HG02884 (cell line): ENCODE measurements around the gene PSME4.
"Not testable (repeated sequence)": the region's sequence is repeated elsewhere in the genome, so short reads cannot be mapped to it uniquely, and the experiment has no call there.

ENCODE experiments used
- ATAC-seq: cut with Tn5 transposase; IDR thresholded peaks from one replicate; pipeline ENCODE4 v1.9.1; 2021; ENCODE audit warnings: mild to moderate bottlenecking, moderate library complexity; ENCODE audit not compliant: unreplicated experiment

PSME4 gene

GRCh38 chr2:53964257-53964952, 6.4 kb downstream of the PSME4 start:
- ATAC-seq = no peak

DNA sequence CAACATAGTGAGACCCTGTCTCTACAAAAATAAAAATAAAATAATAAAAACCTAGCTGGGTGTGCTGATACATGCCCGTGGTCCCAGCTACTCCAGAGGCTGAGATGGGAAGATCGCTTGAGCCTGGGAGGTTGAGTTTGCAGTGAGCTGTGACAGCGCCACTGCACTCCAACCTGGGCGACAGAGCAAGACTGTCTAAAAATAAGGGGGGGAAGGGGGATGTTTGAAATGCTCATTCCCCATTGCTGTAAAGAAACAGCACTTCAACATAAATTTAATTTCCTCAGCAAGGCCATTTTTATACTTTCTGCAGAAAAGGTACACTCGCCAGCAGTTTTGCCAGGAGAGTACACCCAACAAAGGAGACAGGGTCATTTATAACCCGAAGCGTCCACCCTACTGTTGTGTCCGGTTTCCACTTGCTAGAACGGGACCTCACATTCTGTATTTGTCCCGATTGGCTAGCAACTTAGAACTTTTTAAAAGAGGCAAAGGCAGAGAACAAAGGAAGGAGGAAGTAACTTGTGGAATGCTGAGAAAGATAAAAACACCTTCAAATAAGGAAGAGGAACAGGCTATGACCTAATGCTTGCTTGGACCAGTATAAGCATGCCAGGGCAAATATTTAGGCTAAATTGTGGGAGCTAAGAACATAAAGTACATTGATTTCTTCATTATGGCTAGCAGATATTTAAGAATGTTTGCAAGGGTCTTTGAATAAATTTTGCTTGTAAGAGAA, 9.1 kb downstream of the PSME4 start:
- ATAC-seq = not testable (repeated sequence)

DNA sequence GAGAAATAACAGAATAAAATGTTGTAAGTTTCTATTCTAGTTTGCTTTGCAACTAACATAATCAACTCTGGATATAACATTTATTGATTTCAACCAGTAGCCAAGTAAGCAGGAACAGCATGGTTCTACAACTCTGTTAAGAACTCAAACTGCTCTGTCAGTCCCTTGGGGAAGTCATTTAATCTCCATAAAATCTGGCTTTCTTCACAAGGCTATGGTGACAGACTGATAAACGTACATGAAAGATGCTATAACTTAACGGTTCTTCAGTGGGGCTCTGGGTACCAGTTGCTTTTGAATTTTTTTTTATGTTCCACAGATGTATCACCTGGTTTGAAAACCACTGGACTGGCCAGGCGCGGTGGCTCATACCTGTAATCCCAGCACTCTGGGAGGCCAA, 10.3 kb downstream of the PSME4 start:
- ATAC-seq = no peak

DNA sequence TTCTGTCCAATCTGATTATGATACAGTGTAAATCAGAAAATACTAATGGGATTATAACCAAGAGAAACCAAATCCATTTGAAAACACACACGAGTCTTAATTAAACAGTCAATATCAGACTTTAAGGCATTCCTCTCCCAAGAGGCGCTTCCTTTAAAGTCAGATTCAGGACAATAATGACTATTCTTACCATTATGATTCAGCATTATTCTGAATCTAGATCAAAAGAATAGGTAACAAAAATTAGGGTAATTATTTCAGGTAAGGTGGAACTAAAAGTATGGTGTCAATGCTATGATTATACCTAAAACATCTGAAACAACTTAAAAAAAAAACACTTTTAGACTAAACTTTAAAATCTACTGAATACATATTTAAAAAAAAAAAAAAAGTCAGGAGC, 12.3 kb downstream of the PSME4 start:
- ATAC-seq = no peak

DNA sequence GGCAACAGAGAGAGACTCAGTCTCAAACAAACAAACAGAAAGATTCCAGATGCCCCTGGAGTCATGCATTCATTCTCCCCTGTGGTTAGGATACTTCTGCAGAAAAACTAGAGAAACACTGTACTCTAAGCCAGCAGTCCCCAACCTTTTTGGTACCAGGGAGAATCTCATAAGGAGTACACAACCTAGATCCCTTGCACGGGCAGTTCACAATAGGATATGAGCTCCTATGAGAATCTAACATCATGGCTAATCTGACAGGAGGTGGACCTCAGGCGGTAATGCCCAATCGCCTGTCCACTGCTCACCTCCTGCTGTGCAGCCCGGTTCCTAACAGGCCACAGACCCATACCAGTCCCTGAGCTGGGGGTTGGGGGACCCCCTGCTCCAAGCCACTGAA, 18.3 kb downstream of the PSME4 start:
- ATAC-seq = no peak

DNA sequence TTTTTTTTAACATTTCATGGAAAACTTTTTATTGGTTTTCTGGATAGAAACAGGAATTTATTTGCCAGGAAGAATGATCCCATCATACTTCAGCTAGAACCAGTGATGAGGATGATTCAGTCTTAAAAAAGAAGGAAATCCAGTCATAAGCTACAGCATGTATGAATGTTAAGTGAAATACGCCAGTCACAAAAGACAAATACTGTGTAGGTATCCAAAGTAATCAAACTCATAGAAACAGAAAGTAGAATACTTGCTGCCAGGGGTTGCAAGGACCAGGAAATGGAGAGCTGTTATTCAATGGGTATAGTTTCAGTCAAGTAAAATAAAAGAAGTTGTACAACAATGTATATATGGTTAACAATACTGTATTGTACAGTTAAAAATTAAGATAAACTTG, 21.3 kb downstream of the PSME4 start:
- no peak for ATAC-seq

DNA sequence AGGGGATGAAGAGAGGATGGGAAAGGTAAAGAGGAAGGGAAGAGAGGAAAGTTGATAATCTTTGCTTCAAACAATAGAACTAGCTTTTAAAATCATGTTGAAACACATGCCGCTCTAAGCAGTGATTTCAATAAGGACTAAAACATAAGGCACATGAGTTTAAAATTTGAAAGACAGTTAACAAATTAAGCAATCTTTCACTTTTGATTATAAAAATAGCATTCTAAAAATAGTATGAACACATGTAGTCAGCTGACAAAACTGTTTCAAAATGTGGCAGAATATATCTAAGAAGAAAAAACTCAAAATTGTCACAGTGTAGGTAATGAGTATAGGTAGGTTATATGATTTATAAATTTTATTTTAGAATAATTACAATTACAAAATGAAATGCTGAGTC, 25.3 kb downstream of the PSME4 start:
- no peak for ATAC-seq

GRCh38 chr2:53944542-53944941, 26.3 kb downstream of the PSME4 start:
- ATAC-seq = no peak

- ATAC-seq = no peak
Measured at GRCh38 chr2:53942280-53942679, 28.5 kb downstream of the PSME4 start.

DNA sequence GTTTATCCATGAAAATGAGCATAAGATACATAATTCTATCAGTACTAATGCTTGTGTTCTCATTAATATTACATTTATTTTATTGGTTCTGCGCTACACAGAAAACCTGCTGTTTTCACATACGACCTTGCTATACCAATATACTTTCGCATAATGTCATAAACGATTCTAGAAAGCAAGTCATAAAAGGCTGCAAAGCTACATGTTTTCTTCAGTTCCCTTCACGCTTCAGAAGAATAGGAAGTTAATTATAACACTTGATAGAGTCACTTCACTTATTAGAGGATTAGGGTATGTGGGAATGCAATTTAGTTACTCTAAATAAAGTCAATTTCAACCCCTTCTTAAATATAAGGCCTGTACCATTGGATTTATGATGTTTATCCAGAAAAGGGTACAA, 29.0 kb downstream of the PSME4 start:
- peak; percentile 86 for ATAC-seq

GRCh38 chr2:53939656-53940055, 31.1 kb downstream of the PSME4 start:
- ATAC-seq = no peak

DNA sequence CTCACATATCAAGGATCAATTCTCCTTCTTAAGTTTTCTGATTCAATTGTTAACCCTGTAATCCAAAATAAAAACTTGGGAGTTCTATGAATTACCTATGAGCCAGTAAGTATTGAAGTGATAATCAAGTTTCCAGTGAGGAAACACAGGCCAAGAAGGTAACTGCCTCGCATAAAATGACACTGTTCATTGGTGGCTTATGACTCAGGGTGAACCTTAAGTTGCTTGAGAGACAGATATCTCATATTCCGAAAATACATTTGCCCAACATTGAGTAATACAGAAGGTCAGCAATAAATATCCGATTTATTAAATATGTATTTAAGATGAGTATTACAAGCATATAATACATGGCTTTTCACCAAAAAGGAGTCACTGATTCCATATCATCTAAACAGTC, 31.9 kb downstream of the PSME4 start:
- no peak for ATAC-seq

- no peak for ATAC-seq
Measured at GRCh38 chr2:53933329-53933728, 37.5 kb downstream of the PSME4 start.

DNA sequence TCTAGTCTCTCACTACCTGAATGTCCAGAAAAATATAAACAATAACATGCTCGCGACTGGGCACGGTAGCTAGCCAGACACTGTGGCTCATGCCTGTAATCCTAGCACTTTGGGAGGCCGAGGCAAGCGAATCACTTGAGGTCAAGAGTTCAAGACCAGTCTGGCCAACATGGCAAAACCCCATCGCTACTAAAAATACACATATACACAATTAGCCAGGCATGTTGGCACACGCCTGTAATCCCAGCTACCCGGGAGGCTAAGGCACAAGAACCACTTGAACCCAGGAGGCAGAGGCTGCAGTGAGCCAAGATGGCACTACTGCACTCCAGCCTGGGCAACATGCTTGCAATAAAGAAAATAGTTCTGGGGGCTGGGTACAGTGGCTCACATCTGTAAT, 44.5 kb downstream of the PSME4 start:
- ATAC-seq = not testable (repeated sequence)

DNA sequence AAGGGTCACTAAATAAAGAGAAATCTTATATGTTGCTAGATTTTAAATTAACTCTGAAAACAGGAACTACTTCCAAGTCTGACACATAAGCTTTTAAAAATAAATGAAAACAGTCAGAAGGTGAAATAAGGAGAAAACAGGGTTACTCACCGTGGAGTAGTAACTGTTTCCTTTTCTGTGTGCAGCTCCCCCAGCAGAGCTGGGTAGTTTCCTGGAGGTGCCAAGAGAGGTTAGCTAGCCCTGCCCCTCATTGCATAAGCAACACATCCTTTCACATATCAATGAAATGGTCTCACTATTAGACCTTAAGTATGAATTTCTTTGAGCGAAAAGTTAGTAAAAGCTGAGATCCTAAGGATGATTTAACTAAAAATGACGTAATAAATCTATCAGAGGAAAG, 57.1 kb downstream of the PSME4 start:
- ATAC-seq = peak; percentile 87

DNA sequence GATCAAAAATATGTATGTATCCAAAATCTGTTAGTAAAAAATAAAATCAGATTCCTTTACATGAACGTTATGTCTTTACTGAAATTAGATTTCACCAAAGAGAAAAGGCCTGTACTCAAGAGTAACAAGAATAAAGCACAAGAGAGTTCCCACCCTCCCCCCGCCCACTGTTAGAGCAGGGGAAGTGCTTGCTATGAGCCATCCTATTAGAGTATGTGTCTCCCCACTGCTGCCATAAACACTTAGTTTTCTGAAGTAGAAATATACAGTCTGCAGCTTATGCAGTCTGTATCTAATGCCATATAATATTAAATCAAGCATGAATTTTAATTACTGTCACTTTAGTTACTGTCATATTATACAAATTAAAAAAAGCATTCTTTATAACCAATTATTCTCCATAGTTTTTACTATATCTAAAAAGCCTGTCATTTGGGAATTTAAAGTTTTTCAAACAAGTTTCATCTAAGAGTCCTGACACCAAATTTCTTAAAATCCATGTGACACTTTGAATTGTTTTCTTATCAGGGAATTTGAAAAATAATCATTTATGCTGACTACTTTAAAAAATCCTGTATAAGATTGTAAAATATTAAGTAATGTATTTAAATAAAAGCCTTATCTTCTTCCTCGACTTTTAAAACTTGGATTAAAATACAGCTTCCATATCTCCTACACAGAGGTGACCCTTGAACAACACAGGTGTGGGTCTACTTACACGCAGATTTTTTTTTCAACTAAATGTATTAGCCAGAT, 59.2 kb downstream of the PSME4 start:
- ATAC-seq = no peak

DNA sequence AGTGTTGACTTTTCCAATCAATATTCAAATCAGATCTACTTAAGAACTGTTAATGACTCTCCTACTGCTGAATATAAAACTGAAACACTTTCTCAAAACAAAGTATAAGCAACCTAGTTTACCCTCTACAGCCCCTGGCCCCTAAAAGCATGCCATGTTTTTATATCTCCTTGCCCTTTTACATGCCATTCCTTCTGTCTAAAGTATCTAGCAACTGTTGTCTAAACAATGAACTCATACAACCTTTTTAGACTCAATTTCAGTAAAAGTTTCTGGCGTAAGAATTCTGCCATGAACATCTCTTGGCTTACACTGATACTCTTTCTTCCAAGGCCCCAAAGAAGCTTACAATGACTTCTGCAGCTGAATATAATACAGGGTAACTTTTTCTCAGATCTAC, 63.2 kb downstream of the PSME4 start:
- ATAC-seq = no peak

GRCh38 chr2:53905396-53905795, 65.4 kb downstream of the PSME4 start:
- ATAC-seq = no peak

GRCh38 chr2:53903011-53903410, 67.8 kb downstream of the PSME4 start:
- ATAC-seq = no peak

- ATAC-seq = no peak
Measured at GRCh38 chr2:53901192-53901591, 69.6 kb downstream of the PSME4 start.

DNA sequence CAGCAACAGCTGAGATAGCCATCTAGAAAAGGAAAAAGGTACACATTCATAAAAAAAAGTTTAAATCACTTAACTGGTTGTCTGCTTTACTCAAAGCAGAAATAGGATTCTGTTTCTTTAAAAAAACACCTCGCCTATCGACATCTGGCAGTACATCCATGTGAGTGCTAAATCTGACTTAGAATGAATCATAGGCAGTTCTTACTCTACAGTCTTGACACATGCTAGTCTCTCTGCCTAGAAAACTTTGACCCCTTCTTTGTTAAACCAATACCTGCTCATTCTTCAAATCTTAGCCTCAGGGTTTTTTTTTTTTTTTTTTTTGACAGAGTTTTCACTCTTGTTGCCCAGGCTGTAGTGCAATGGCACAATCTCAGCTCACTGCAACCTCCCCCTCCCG, 73.9 kb downstream of the PSME4 start:
- no peak for ATAC-seq
